ENCODE measurements around the gene EPOP. TPM values are rescaled to one million over a fixed set of nuclear protein-coding genes. Genes with fewer than 3 reads are reported as not detected.

The EPOP gene
- total RNA-seq, 2 experiments from 2014 or later: 0.89 to 0.98 TPM

Small RNAs within 50 kb of the gene (microRNA-seq; reads per million reads assigned to microRNA genes)
- gene MIR4726 (ENCODE audit: borderline microRNAs expressed) (not detected), gene MIR4734 (ENCODE audit: borderline microRNAs expressed) (not detected)

Other genes starting within 250 kb of the EPOP start
- under 1 TPM; 0.30 to 0.33 TPM for gene ARHGAP23, start 246.5 kb downstream of the EPOP start, total RNA-seq
- under 1 TPM; 0.47 to 0.52 TPM for gene SRCIN1, start 69.0 kb downstream of the EPOP start, total RNA-seq
- 100 to 1,000 TPM; 313 to 316 TPM for gene MLLT6, start 30.3 kb upstream of the EPOP start, total RNA-seq
- 1 to 10 TPM; 3.5 to 5.7 TPM for gene CISD3, start 55.4 kb upstream of the EPOP start, total RNA-seq
- gene PCGF2, start 73.4 kb upstream of the EPOP start, total RNA-seq: not detected
- 10 to 100 TPM; 53.6 to 64.2 TPM for gene PSMB3, start 77.8 kb upstream of the EPOP start, total RNA-seq
- gene PIP4K2B, start 124.6 kb upstream of the EPOP start, total RNA-seq: 10 to 100 TPM in 1 of 2 experiments, 1 to 10 TPM in 1; 9.9 to 13.0 TPM
- 10 to 100 TPM; 80.3 to 87.5 TPM for gene CWC25, start 150.4 kb upstream of the EPOP start, total RNA-seq
- 1,000 to 10,000 TPM; 2,036 to 2,052 TPM for gene RPL23, start 178.8 kb upstream of the EPOP start, total RNA-seq
- 10 to 100 TPM; 51.6 to 57.1 TPM for gene LASP1, start 195.1 kb upstream of the EPOP start, total RNA-seq

Data from CD8-positive, alpha-beta T cell (primary cell).